Measurements from ENCODE around the gene PLCXD3.

DNA sequence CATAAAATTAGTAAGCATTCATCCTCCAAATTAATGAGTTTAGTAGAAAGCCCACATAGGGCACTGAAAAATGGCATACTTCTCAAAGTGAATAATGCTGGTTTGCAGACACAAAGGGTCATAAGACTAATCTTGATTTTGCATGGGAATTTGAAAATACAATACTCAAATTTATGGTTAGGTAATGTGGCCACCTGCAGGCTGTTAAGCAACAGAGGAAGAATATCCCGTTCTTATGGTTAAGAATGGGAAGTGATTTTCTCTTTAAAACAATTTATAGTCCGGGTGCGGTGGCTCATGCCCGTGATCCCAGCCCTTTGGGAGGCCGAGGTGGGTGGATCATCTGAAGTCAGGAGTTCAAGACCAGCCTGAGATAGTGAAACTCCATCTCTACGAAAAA, 9.4 kb upstream of the PLCXD3 start:
- TF ChIP-seq, protein P1, sequence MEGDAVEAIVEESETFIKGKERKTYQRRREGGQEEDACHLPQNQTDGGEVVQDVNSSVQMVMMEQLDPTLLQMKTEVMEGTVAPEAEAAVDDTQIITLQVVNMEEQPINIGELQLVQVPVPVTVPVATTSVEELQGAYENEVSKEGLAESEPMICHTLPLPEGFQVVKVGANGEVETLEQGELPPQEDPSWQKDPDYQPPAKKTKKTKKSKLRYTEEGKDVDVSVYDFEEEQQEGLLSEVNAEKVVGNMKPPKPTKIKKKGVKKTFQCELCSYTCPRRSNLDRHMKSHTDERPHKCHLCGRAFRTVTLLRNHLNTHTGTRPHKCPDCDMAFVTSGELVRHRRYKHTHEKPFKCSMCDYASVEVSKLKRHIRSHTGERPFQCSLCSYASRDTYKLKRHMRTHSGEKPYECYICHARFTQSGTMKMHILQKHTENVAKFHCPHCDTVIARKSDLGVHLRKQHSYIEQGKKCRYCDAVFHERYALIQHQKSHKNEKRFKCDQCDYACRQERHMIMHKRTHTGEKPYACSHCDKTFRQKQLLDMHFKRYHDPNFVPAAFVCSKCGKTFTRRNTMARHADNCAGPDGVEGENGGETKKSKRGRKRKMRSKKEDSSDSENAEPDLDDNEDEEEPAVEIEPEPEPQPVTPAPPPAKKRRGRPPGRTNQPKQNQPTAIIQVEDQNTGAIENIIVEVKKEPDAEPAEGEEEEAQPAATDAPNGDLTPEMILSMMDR (IDR thresholded peaks at IDR 0.05 in 2 of 3, conservative IDR thresholded peaks at IDR 0.05 in 1 of 3; ENCODE audit: control insufficient read depth in 2 of 3, extremely low read depth in 1 of 3, insufficient read depth in 1 of 3, low read depth in 3 of 3, low read length in 3 of 3), result peak in 1 of 3 experiments; percentile 19; a peak in 1 of 6 replicates
- no peak for TF ChIP-seq CHD2 (IDR thresholded peaks at IDR 0.05; ENCODE audit: borderline replicate concordance, low read depth, low read length)
- peak; percentile 28 for TF ChIP-seq RAD21 (IDR thresholded peaks at IDR 0.05; ENCODE audit: insufficient read depth, low read depth, low read length)
- TF ChIP-seq SMARCA5 (IDR thresholded peaks at IDR 0.05), result no peak
- TF ChIP-seq, protein P2, sequence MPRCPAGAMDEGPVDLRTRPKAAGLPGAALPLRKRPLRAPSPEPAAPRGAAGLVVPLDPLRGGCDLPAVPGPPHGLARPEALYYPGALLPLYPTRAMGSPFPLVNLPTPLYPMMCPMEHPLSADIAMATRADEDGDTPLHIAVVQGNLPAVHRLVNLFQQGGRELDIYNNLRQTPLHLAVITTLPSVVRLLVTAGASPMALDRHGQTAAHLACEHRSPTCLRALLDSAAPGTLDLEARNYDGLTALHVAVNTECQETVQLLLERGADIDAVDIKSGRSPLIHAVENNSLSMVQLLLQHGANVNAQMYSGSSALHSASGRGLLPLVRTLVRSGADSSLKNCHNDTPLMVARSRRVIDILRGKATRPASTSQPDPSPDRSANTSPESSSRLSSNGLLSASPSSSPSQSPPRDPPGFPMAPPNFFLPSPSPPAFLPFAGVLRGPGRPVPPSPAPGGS (IDR thresholded peaks at IDR 0.05; ENCODE audit: borderline replicate concordance, insufficient read depth, low read depth, low read length, poor library complexity, severe bottlenecking), result no peak
- TF ChIP-seq, protein P3, sequence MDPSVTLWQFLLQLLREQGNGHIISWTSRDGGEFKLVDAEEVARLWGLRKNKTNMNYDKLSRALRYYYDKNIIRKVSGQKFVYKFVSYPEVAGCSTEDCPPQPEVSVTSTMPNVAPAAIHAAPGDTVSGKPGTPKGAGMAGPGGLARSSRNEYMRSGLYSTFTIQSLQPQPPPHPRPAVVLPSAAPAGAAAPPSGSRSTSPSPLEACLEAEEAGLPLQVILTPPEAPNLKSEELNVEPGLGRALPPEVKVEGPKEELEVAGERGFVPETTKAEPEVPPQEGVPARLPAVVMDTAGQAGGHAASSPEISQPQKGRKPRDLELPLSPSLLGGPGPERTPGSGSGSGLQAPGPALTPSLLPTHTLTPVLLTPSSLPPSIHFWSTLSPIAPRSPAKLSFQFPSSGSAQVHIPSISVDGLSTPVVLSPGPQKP (IDR thresholded peaks at IDR 0.05; ENCODE audit: low read depth, low read length), result no peak
- TF ChIP-seq EZH2 (IDR thresholded peaks at IDR 0.05; ENCODE audit: borderline replicate concordance, control insufficient read depth, low read depth, low read length), result no peak
- TF ChIP-seq POLR2A (IDR thresholded peaks at IDR 0.05; ENCODE audit: low read depth, low read length), result no peak
- no peak for TF ChIP-seq SPI1 (IDR thresholded peaks at IDR 0.05; ENCODE audit: borderline replicate concordance, insufficient read depth, low read depth, low read length)
- TF ChIP-seq, protein P4, sequence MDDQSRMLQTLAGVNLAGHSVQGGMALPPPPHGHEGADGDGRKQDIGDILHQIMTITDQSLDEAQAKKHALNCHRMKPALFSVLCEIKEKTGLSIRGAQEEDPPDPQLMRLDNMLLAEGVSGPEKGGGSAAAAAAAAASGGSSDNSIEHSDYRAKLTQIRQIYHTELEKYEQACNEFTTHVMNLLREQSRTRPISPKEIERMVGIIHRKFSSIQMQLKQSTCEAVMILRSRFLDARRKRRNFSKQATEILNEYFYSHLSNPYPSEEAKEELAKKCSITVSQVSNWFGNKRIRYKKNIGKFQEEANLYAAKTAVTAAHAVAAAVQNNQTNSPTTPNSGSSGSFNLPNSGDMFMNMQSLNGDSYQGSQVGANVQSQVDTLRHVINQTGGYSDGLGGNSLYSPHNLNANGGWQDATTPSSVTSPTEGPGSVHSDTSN (IDR thresholded peaks at IDR 0.05; ENCODE audit: insufficient replicate concordance, low read depth, low read length), result no peak
- no peak for TF ChIP-seq GABPA (IDR thresholded peaks at IDR 0.05; ENCODE audit: low read depth)
- no peak for TF ChIP-seq ZNF274 (IDR thresholded peaks at IDR 0.05; ENCODE audit: insufficient read depth, insufficient read length)
- TF ChIP-seq, protein P5, sequence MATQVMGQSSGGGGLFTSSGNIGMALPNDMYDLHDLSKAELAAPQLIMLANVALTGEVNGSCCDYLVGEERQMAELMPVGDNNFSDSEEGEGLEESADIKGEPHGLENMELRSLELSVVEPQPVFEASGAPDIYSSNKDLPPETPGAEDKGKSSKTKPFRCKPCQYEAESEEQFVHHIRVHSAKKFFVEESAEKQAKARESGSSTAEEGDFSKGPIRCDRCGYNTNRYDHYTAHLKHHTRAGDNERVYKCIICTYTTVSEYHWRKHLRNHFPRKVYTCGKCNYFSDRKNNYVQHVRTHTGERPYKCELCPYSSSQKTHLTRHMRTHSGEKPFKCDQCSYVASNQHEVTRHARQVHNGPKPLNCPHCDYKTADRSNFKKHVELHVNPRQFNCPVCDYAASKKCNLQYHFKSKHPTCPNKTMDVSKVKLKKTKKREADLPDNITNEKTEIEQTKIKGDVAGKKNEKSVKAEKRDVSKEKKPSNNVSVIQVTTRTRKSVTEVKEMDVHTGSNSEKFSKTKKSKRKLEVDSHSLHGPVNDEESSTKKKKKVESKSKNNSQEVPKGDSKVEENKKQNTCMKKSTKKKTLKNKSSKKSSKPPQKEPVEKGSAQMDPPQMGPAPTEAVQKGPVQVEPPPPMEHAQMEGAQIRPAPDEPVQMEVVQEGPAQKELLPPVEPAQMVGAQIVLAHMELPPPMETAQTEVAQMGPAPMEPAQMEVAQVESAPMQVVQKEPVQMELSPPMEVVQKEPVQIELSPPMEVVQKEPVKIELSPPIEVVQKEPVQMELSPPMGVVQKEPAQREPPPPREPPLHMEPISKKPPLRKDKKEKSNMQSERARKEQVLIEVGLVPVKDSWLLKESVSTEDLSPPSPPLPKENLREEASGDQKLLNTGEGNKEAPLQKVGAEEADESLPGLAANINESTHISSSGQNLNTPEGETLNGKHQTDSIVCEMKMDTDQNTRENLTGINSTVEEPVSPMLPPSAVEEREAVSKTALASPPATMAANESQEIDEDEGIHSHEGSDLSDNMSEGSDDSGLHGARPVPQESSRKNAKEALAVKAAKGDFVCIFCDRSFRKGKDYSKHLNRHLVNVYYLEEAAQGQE (IDR thresholded peaks at IDR 0.05; ENCODE audit: low read depth, low read length), result no peak
- TF ChIP-seq ZZZ3 (IDR thresholded peaks at IDR 0.05; ENCODE audit: control insufficient read depth, insufficient read length, low read depth), result no peak
